GM18867 (cell line): Measurements from ENCODE around the gene WWC1.
A peak's percentile ranks its signal among the peaks of the same experiment; 100 is the strongest.
"Not testable (repeated sequence)": the region's sequence is repeated elsewhere in the genome, so short reads cannot be mapped to it uniquely, and the experiment has no call there.

Source experiments
- ATAC-seq: cut with Tn5 transposase; IDR thresholded peaks from one replicate; pipeline ENCODE4 v1.9.1; 2021; ENCODE audit warnings: mild to moderate bottlenecking, moderate library complexity; ENCODE audit not compliant: unreplicated experiment

WWC1 gene

GRCh38 chr5:168286386-168286785, 5.1 kb upstream of the WWC1 start:
- no peak for ATAC-seq

- ATAC-seq, result not testable (repeated sequence)
Measured at GRCh38 chr5:168286863-168287262, 4.6 kb upstream of the WWC1 start.

DNA sequence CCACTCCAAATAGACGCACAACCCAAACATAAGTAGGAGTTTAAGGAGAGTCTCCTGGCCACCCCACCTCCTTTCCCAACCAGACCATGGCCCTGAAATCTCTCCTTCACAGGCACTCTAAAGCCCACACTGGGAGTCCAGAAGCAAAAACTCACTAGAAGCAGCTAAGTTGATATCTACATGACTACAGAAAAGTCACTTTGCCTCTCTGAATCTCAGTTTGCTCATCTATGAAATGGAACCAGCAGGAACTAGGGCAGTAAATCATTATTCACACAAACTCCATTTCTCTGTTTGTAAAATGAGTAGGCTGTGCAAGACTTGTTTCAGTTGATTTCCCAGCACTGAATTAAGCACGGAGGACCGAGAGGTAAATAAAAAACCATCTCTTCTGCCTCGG, 4.1 kb upstream of the WWC1 start:
- no peak for ATAC-seq

- no peak for ATAC-seq
Measured at GRCh38 chr5:168288349-168289245, 2.8 kb upstream of the WWC1 start.

DNA sequence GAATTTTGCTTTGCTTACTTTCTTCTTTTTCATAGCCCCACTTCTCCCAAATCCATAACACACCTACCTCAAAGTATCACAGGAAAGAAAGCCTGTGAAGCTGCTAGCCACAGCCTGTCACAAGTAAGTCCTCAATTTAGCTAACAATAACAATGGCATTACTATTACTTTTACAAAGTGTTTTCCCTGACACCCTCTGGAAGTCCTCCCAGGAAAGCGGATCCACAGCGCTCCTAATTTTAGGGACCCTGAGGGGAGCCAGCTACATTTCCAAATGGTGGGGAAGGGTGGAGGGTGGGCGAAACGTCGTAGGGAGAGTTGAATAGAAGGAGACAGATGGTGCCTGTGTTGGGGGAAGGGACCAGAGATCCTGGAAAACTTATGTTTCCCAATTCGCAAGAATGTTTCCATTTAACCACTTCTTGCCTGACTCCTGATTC, 523 bp upstream of the WWC1 start:
- ATAC-seq, result no peak

- peak; percentile 24 for ATAC-seq
Measured at GRCh38 chr5:168291964-168292785, 730 bp downstream of the WWC1 start.

GRCh38 chr5:168292786-168293696, 1.6 kb downstream of the WWC1 start:
- no peak for ATAC-seq

DNA sequence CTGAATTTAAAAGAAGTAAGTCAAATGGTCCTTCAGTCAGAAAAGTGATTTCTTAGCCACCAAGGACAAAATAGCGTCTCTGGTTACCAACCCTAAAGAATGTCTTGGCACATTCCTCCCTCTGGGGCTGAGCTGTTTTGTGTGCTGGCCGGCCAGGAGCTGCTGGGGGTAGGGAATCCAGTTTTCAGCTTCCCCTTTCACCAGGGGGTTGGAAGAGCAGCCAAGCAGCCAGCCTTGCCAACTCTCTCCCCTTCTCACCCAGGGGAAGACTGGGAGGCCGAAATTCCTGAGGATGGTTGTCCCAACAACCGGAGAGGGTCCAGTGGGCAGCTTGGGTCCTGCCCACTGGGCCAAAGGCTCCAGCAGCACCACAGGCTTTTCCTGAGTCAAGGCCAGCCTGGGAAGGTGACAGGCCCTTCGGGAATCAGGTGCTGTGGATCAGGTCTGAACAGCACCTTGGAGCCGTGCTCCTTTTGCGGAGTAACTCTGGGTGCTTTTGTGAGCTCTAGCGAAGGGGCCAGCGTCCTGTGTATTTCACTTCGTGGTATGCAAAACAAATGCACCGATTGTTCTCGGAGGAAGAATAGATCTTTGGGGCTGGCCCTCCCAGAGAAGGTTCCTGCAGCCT, 4.2 kb downstream of the WWC1 start:
- ATAC-seq, result no peak

DNA sequence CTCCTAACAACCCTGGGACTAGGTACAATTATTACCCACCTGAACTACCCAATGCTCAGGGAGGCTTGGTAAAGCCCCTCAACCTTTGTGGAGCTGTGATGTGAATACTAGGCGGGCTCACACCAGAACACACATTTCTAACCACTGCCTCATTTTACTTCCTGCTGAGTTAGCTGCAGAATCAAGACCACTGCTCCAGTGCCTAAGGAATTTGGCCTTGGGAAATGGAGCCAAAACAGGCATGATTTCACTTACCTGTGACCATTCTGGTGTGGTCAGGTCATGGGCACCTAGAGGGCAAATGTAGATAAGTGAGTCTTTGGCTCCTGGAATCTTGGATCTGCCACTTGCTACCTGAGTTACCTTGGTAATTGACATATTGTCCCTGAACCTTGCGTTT, 5.2 kb downstream of the WWC1 start:
- no peak for ATAC-seq

GRCh38 chr5:168298949-168299348, 7.5 kb downstream of the WWC1 start:
- ATAC-seq, result no peak

DNA sequence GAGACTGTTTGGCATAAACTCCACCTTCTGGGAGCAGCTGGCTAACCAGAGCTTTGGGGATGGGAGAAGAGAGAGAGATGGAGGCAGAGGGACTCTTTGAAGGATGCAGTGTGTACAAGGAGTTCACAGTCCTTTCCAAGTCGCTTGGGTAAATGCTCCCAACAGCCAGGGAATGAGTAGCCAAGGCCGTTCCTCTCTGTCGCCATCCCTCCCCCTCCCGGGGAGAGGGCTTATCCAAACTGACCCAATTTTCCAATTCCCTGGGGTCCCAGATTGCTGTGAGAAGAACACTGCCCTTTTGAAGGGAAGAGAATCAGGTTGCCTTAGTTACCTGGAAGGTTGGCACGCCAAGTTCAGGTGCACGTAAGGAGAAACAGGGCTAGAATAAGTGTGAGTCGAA, 7.9 kb downstream of the WWC1 start:
- no peak for ATAC-seq

GRCh38 chr5:168300326-168301182, 9.1 kb downstream of the WWC1 start:
- no peak for ATAC-seq

DNA sequence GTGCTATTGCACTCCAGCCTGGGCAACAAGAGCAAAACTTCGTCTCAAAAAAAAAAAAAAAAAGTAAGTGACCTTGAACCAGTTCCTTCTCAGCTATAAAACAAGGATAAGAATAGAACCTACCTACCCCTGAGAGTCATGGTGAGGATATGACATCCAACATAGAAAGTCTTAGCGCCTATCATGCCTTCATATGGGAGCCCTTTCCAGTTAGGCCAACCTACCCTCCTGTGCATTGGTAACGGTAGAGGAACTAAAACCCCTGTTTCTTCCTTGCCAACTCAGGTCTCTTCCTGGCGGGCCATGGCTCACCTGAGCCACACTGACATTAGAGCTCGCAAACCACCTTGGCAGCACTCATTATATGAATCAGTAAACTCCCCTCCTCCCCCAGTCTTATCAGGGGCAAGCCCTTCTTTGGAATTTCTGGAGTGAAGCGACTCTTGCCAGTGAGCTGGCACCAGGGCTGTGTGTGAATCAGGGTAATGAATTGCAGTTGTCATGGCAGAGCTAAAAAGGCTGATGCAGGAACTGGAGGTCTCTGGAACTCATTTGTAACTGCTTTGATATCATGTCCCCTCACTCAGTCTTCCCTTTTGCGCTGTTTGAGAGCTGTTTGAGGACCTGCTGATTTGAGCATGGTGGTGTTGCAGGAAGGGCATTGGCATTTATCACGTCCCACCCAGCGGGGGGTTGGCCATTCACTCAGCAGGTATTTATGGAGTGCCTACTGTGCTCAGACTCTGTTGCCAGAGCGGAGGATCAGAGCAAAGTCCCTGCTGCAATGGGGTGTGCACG, 10.3 kb downstream of the WWC1 start:
- ATAC-seq, result no peak

- no peak for ATAC-seq
Measured at GRCh38 chr5:168302785-168303184, 11.3 kb downstream of the WWC1 start.

DNA sequence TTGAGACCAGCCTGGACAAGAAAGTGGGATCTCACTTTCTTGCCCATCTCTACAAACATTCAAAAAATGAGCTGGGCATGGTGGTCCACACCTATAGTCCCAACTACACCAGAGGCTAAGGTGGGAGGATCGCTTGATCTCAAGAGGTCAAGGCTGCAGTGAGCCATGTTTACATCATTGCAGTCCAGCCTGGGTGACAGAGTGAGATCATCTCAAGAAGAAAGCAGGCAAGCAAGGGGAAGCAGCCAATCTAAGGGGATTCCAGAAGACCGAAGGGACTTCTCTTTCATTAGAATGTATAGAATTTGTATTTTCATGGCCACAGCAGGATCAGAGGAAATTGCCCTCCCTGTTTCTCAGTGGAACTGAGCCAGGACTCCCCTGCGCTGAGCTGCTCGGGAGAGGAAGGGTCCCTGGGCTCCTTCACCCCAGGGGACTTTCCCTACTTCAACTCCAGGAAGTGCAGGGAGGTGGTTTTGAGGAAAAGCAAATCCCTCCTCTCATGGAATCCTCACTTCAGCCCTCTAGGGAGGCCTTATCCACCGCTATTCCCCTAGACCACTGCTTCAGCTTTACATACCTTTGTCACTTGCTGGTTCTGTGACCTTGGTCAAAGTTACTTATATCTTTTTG, 12.1 kb downstream of the WWC1 start:
- ATAC-seq, result no peak

DNA sequence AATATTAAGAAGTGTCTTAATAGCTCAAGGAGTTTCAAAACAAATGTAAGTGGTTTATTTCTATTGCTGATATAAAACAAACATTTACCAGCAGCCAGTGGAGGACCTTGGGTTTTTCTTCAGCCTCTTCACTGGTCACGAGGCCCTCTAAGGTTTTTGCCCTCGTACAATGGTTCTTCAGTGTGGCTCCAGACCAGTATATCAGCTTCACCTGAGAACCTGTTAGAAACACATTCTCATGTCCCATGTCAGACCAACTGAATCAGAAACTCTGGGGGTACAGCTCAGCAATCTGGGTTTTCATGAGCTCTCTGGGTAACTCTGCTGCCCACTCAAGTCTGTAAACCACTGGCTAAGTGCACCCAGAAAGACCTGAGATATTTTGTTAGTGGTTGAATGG, 12.9 kb downstream of the WWC1 start:
- ATAC-seq, result no peak

- no peak for ATAC-seq
Measured at GRCh38 chr5:168305281-168305680, 13.8 kb downstream of the WWC1 start.

DNA sequence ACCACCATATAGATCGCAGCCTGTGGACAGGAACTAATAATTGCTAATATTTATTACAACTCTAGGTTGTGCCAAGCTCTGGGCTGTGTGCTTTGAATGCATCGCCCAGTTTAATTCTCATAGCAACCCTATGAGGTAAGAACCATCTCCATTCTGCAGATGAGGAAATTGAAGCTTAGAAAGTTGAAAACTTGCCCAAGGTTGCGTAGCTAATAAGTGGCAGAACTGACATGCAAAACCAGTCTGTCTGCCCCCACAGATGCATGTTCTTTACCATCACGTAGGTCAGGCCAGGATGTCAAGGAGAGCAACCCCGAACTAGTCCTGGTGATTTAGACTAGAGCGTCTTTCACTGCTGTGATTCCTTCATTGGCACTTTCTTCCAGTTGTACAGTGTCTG, 15.6 kb downstream of the WWC1 start:
- no peak for ATAC-seq
